MM.1S (cell line): Measurements from ENCODE around the gene DLG5.

Experiments
- CTCF ChIP-seq: fragments of 300-600 bp; sonication (generic); IDR thresholded peaks from 2 replicates; pipeline ENCODE4 v1.5.1; 2016; ENCODE audit warnings: antibody characterized with exemption, low read length, mixed read lengths
- EZH2 ChIP-seq: fragments of 300-600 bp; sonication (generic); optimal IDR thresholded peaks from 2 replicates; pipeline ENCODE3; 2017; ENCODE audit warnings: low read depth, mild to moderate bottlenecking, antibody characterized with exemption, low read length, mixed read lengths
- EZH2phosphoT487 ChIP-seq: fragments of 300-600 bp; sonication (generic); IDR thresholded peaks from 2 replicates; pipeline ENCODE4 v1.6.1; 2018; ENCODE audit warnings: antibody characterized with exemption, low read length

- TF ChIP-seq CTCF, result no peak
- no peak for TF ChIP-seq EZH2
- no peak for TF ChIP-seq EZH2phosphoT487
Measured at GRCh38 chr10:77773631-77774426, 152.7 kb downstream of the DLG5 start.
